Ureter (tissue), 1 donor: Measurements from ENCODE around the gene PPP1R1B. TPM values are rescaled to one million over a fixed set of nuclear protein-coding genes. Genes with fewer than 3 reads are reported as not detected.
A peak's percentile ranks its signal among the peaks of the same experiment; 100 is the strongest.

Experiments used
- DNase-seq: peaks from one replicate; pipeline ENCODE4 v3.0.0-alpha.2; 2020; ENCODE audit warnings: low spot score
- total RNA-seq: library from RNA; stranded (reverse); gene quantifications from one replicate; pipeline ENCODE4 v1.2.4, GENCODE V29; 2023
- donor health status: DM: yes; HTN: yes; CAD: no.

PPP1R1B gene
- total RNA-seq, 1 donor from 2014 or later = 40.4 TPM

- DNase-seq = peak; percentile 75
These were observed 5.6 kb downstream of the PPP1R1B start for GRCh38 chr17:39632153-39632941.

DNA sequence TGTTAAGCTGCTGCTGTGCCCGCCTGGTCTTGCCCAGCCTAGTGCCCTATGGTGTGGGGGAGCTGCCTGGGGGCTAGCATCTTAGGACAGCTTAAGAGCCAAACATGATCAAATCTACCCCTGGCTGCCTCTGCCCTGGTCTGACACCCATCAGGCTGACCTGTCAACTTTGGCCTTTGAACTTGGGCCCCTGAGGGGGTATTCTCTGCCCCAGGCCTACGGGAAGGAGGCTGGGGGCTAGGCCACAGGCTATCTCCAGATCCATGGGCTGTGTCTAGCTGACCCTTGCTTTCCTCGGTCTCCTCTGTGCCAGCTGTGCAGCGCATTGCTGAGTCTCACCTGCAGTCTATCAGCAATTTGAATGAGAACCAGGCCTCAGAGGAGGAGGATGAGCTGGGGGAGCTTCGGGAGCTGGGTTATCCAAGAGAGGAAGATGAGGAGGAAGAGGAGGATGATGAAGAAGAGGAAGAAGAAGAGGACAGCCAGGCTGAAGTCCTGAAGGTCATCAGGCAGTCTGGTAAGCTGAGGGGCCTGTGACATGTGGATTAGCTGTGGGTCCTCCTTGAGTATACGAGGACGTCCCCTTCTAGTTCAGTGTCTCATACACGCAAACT is 6.9 kb downstream of the PPP1R1B start:
- DNase-seq = no peak

DNA sequence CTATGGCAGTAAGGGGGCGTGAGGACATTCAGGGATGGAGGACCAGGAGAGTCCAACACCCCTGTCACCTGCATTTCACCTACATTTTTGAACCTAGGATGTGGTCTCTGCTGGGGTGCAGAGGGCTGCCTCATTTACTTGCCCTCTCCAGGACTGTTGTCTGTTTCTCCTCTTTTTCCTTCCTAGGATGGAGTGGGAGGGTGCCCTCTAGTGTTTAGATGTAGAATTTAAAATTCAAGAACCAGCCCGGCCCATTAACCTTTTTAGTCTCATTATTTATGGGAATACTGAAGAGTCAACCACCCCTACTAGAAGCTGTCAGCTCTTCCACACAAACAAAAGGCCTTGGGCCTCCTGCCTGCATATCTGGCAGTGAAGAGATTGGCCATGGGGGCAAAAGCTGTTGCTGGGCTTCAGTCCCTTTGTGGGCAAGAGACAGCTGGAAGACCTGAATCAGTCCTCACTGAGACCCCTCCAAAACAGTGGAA is 7.7 kb downstream of the PPP1R1B start:
- no peak for DNase-seq

- no peak for DNase-seq
These were observed 8.9 kb downstream of the PPP1R1B start for GRCh38 chr17:39635614-39636176.

- DNase-seq = no peak
These were observed 9.8 kb downstream of the PPP1R1B start for GRCh38 chr17:39636587-39636926.

DNA sequence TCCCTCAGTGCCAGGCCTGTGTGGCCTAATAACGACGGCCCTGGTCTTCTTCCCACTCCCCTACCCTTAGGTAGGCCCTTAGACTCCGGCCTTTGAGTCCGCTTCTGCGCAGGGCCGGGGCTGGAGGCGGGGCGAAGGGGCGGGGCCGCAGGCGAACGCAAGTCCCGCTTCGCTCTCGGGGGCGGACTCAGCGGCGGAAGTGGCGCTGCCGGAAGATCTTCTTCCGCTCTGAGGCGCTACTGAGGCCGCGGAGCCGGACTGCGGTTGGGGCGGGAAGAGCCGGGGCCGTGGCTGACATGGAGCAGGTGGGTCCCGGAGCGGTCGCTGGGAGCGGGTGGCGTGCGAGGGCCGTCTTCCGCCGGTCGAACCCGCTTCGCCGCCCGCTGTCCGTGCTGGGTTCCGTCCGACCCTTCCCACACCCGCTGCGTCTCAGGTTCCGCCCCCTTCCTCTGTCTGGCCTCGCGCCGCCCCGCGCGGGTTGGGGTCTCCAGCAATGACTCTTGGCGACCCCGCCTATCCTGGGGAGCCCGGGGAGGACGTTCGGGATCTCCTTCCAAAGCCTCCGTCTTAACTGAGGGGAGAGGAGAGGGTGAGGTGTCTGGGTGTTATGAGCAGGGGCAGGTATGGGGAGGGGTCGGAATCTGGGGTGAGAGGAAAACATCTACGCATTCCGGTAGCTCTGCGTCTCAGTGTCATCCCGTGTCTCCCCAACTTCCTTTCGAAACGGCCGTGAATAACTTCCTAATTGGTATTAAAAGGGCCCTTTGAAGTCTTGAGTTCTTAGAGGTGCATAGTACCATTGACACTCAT is 10.4 kb downstream of the PPP1R1B start, which contains the start of gene STARD3:
Gene STARD3 (plus strand): TSS at position 218 of the 810 bp plus-strand sequence. CDS start 16,388 bp downstream, outside the sequence.
- peak; percentile 94 for DNase-seq

DNA sequence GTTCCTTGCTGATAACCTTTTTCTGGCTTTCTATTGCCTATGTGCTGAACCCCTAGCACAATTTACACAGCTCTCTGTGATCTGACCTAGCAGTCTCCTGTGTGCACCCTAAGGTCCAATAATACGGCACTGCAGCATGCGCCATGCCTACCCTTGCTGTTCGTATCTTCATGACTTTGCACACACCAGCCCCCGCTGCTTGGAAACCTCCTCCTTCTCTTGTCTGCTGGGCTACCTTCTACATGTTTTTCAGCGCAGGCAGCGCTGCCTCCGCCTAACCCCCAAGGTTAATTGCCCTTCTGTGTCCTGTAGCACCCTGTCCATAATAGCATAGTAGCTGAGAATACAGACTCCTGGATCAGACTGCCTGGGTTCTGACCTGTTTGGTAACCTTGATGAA is 11.6 kb downstream of the PPP1R1B start:
- no peak for DNase-seq

DNA sequence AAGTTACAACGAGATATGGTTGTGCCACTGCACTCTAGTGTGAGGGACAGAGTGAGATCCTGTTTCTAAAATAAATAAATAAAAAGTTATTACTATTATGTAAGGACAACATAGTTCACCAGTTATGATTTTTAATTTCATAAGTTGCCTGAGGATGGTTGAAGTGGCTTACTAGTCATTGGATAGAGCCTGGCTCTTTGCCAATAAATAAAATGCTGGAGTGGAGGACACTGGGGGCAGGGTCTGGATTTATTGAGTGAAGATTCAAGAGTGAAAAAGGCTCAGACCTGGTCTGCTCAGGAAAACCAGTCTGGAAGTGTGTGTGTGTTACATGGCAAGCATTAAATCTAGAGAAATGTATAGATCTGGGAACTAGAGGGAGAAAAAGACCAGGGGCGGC is 12.3 kb downstream of the PPP1R1B start:
- DNase-seq = no peak

GRCh38 chr17:39639566-39640458 is 13.1 kb downstream of the PPP1R1B start:
- DNase-seq = no peak

- no peak for DNase-seq
These were observed 13.9 kb downstream of the PPP1R1B start for GRCh38 chr17:39640591-39641031.

- DNase-seq = no peak
These were observed 14.3 kb downstream of the PPP1R1B start for GRCh38 chr17:39641097-39641496.

DNA sequence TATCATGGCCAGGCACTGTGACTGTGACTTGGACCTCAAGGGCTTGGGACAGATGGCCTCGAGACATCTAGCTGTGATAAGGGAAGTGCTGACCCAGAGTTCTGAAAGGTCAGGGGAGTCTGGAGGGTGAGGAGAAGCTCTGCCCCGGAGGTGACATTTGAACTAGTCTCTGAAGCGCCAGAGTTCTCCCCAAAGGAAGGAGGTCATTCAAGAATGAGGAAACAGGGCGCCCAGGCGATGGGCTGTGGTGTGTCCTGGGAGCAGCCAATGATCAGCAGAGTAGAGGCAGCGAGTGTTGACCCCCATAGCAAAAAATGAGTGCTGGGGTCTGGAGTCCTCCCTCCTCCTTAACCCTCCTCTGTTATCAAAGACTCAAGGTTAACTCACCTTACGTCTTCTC is 15.1 kb downstream of the PPP1R1B start:
- DNase-seq = no peak

GRCh38 chr17:39642291-39643074 is 15.7 kb downstream of the PPP1R1B start:
- DNase-seq = no peak

GRCh38 chr17:39643271-39643670 is 16.5 kb downstream of the PPP1R1B start:
- no peak for DNase-seq

DNA sequence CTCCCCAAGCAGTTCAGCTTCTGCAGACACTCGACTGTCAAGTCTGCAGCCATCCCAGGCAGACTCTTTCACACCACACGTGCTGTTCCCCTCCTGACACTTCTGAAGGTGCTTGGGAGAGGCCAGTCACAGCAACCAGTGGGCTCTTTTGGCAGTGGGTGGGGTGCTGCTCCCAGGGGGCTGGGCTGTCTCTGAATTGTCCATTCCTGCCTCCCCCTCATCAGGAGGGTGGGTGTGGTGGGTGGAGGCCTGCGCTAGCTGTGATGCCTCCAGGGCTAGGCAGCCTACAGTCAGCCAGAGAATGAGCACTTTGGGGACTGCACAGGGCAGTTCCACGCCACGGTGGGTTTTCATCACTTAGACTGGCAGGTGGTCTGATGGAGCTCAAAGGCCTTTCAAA is 20.5 kb downstream of the PPP1R1B start:
- no peak for DNase-seq

- no peak for DNase-seq
These were observed 22.0 kb downstream of the PPP1R1B start for GRCh38 chr17:39648616-39649366.

- no peak for DNase-seq
These were observed 23.4 kb downstream of the PPP1R1B start for GRCh38 chr17:39650121-39650579.

- DNase-seq = no peak
These were observed 25.3 kb downstream of the PPP1R1B start for GRCh38 chr17:39651923-39652586.
